H1 (cell line): ENCODE measurements around the gene PAX5. TPM values are rescaled to one million over a fixed set of nuclear protein-coding genes. Genes with fewer than 3 reads are reported as not detected.

ENCODE experiments used
- ATF3 ChIP-seq: IDR thresholded peaks from 2 replicates; pipeline ENCODE4 v1.6.1; 2011; ENCODE audit warnings: low read depth, mild to moderate bottlenecking, low read length; ENCODE audit not compliant: insufficient read depth
- BCL11A ChIP-seq, 2 experiments: IDR thresholded peaks; one replicate each; pipeline ENCODE4 v1.6.1; 2011; ENCODE audit warnings: low read depth in 2 of 2, low read length in 2 of 2, mild to moderate bottlenecking in 2 of 2
- CHD7 ChIP-seq: fragments of 300-600 bp; sonication (generic); IDR thresholded peaks from 2 replicates; pipeline ENCODE4 v1.7.1; 2012; ENCODE audit warnings: low read length, moderate library complexity, mild to moderate bottlenecking, inconsistent platforms; ENCODE audit not compliant: insufficient replicate concordance
- GABPA ChIP-seq: IDR thresholded peaks from 2 replicates; pipeline ENCODE4 v1.6.1; 2011; ENCODE audit warnings: mild to moderate bottlenecking, low read length, moderate library complexity, borderline replicate concordance; ENCODE audit not compliant: insufficient read depth
- NANOG ChIP-seq: IDR thresholded peaks from 2 replicates; pipeline ENCODE4 v1.6.1; 2011; ENCODE audit warnings: low read length, low read depth, mild to moderate bottlenecking, inconsistent platforms; ENCODE audit not compliant: insufficient read depth, poor library complexity, severe bottlenecking
- RFX5 ChIP-seq: IDR thresholded peaks from 2 replicates; pipeline ENCODE4 v1.6.1; 2011; ENCODE audit warnings: low read depth, low read length, improper control_type of control experiment, borderline replicate concordance
- SP2 ChIP-seq: IDR thresholded peaks from 2 replicates; pipeline ENCODE4 v1.6.1; 2012; ENCODE audit warnings: mild to moderate bottlenecking, low read length, inconsistent platforms
- SUZ12 ChIP-seq: fragments of 200-600 bp; sonication (generic); IDR thresholded peaks from 2 replicates; pipeline ENCODE4 v1.6.1; 2012; ENCODE audit warnings: mild to moderate bottlenecking, inconsistent platforms, low read length, moderate library complexity, mixed read lengths
- polyA plus RNA-seq, 7 experiments: library from polyadenylated mRNA; depleted of rRNA in 3 of 7; stranded (reverse) in 5 of 7; unstranded in 2 of 7; fragments of >200 nt in 5 of 7; fragments of 200-250 nt in 2 of 7; gene quantifications; 1 replicate in 5 of 7; 2 replicates in 1 of 7; 4 replicates in 1 of 7; pipeline versions ENCODE4 v1.2.1 to v1.2.3, GENCODE V29; 2011 to 2013; ENCODE audit warnings: missing spikeins in 2 of 7, mixed read lengths in 2 of 7
- total RNA-seq: library from RNA; stranded (reverse); fragmentation: NEBNext Ultra II Directional; extraction: Animal tissue kit (Norgen Biotek cat#: 25700); gene quantifications from 2 replicates; pipeline ENCODE4 v1.2.1, GENCODE V29; 2021

The PAX5 gene
- total and polyA plus RNA-seq, 2 of the 8 experiments (the other 6 are each of a cell fraction or from before 2014, with no cell fraction given): 0.29 to 0.43 TPM

GRCh38 chr9:36847781-36848673 lies 186.0 kb downstream of the PAX5 start (continued):
- TF ChIP-seq CHD7: no peak
- TF ChIP-seq ATF3: no peak
- no peak for TF ChIP-seq GABPA
- no peak for TF ChIP-seq SUZ12
- TF ChIP-seq SP2: no peak
- no peak for TF ChIP-seq BCL11A (IDR thresholded peaks at IDR 0.05; ENCODE audit: low read depth in 2 of 2, low read length in 2 of 2)
- TF ChIP-seq NANOG: no peak
- TF ChIP-seq RFX5: no peak
- TF ChIP-seq, all 59 proteins: peak for 0
